SHP77 (cell line): ENCODE measurements around the gene BMP5.
"Not testable (repeated sequence)": the region's sequence is repeated elsewhere in the genome, so short reads cannot be mapped to it uniquely, and the experiment has no call there.

Experiments
- DNase-seq, 2 experiments: peaks; one replicate each; lab custom pipeline; 2025; lab: John Stamatoyannopoulos, UW

BMP5 gene

DNA sequence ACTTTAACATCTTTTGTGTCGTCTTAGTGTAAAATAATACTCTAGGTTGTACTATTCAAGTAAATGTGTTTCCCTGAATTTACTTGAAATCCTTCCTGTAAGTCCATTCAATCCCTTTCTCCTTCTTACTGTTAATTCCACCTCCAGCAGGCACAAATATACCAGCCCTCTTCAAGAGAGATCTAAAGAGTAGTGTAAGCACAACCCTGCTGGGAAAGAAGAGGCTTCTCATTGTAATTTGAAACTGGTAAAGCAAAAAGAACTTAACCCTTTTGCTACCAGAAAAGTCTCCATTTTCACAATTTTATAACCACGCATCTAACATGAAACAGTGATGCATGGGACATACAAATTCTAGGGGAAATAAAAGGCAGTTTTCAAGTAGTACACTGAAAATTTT, at the start of gene BMP5:
TSS of gene BMP5 (minus strand) at position 191 of the 400 bp plus-strand sequence. CDS start 725 bp downstream, outside the sequence.
- DNase-seq: peak; percentile 81 to 82

DNA sequence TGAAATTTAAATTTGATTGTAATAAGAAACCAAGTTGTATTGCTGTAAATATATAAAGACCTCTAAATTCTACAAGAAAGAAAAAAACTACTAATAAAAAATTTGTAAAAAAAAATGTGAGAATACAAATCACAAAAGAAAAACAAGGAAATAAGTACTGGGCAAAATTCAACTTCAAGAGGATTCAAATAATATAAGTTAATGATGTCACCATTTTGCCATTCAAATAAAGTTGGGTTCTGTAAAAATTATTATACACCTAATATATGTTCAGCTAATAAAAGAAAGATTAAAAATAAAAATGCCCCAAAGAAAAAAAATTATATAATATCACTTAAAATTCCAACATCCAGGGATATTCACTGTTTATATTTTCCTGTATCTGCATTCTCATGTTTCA, 47.0 kb upstream of the BMP5 start:
- no peak for DNase-seq

DNA sequence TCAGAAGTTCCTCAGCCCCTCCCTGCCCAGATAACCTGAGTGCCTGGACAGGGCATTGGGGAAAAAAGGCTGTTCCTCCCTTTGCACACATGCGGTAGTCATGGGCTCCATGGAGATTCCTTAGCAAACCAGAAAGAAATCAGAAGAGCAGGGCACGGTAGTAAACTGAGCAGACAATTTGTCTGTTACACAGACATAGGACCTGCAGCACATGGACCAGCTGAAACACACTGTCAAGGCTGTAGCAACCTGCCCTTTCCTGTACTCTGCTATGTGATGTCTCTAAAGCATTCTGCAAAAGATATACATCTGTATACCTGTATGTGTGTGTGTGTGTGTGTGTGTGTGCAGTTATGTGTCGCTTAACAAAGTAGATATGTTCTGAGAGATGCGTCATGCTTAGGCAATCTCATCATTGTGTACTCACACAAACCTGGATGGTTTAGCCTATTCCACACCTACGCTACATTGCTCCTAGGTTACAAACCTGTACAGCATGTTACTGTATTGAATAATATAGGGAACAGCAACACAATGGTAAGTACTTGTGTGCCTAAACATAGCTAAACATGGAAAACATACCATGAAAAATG, 44.4 kb upstream of the BMP5 start:
- DNase-seq: no peak

DNA sequence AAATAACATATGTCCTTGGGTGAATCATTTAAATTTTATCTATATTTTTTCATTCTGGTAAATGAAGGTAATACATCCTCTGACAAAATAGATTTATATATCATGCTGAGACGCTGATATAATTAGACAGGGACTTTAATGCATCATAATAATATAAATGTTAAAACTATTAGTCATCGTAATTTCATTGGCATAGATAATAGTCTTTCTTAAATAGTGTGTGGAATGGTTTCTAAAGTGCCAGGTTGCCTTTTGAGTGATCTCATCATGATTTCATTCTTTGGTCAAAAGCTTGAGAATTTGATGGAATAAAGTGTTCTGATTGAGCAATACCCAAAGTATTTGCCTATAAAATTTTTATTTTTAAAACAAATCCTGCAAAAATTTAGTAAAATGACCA, 43.2 kb upstream of the BMP5 start:
- no peak for DNase-seq

DNA sequence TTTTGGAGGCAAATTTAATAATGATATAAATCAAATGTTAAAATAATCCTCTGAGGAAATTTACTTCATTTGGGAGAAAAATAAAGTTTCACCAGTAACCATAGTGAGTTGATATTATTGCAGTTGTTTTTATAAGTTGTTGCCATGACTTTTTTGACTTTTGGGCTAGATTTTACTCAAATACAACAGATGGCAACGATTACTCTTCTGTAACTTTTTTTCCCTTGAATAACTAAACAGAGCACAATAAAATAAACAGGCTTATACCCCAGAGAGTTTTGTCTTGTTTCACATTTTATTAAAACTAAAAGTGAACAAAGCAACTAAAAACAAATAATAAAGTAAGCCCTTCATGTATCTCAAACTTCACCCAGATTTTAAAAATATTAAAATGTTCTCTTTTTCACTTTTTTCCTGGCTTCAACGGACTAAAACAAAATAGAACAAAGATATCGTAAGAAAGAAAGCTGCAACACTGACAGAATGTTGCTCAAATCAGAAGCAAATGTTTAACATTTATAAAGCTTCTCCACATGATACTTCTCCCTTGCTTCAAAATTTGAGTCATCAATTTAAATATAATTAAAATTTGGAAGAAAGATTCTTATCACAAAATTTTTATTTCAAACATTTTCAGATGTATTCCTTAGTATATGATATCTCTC, 42.5 kb upstream of the BMP5 start:
- no peak for DNase-seq

DNA sequence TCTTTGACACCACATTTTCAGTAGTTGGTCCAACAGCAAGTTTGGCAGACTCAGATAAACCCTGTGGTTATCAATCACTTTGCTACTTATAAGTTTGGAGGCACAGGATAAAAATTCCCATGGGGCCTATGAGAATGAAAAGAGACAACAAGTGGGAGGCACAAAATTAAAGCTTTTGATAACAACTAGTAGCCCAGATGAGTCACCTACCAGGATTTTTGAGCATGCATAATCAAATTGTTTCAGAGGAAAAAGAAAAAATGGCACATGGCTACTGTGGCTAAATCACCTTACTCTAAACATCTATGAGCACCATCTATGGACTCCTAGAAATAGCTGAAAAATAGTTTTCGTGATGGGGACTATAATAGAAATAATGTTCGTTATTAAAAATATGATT, 40.8 kb upstream of the BMP5 start:
- DNase-seq: no peak

DNA sequence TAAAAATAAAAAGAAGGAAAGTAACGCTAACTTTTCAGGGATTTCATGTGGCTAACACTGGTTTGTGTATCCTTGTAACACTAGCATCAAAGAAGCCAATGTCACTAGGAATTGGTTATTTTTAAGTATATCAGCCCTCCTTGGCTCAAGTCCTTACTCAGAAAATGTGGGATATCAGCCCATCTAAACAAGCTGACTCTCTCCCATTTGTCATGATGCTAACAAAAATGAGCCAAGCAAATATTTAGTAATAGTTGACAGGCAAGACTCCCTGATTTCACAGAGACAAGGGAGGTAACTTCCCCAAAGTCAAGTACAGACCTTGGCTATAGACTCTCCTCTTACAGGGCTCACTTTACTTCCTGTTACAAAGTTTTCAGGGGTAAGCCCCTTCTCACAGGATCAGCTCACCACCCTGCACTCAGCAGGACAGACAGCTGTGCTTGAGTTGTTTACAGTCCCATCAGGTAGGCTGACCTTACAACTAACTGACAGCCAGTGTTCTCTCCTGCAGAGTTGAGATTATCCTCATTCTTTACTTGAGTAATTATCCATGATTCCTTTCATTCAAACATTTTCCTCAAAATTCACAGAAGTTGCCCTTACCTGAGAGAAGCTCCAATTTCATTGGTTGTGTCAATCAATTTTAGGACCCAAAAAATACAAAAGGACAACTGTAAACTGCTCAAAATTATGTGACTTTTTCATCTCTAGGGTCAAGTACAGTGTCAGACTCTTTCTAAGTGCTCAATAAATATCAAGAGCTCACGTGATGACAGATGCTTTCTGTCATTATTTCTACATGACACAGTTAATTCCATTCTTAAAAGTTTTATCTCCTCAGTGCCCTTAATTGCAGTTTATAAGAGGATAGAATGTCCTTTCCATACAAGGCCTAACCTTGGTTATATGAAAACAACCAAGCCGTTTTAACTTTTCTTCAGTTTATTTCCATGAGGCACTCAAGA, 38.1 kb upstream of the BMP5 start:
- DNase-seq: no peak

DNA sequence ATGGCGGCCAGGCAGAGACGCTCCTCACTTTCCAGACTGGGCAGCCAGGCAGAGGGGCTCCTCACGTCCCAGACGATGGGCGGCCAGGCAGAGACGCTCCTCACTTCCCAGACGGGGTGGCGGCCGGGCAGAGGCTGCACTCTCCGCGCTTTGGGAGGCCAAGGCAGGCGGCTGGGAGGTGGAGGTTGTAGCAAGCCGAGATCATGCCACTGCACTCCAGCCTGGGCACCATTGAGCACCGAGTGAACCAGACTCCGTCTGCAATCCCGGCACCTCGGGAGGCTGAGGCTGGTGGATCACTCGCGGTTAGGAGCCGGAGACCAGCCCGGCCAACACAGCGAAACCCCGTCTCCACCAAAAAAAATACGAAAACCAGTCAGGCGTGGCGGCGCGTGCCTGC, 35.1 kb upstream of the BMP5 start:
- DNase-seq: not testable (repeated sequence)

DNA sequence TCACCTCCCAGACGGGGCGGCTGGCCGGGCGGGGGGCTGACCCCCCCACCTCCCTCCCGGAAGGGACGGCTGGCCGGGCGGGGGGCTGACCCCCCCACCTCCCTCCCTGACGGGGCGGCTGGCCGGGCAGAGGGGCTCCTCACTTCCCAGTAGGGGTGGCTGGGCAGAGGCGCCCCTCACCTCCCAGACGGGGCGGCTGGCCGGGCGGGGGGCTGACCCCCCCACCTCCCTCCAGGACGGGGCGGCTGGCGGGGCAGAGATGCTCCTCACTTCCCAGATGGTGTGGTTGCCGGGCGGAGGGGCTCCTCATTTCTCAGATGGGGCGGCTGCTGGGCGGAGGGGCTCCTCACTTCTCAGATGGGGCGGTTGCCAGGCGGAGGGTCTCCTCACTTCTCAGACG, 34.5 kb upstream of the BMP5 start:
- DNase-seq: not testable (repeated sequence)

DNA sequence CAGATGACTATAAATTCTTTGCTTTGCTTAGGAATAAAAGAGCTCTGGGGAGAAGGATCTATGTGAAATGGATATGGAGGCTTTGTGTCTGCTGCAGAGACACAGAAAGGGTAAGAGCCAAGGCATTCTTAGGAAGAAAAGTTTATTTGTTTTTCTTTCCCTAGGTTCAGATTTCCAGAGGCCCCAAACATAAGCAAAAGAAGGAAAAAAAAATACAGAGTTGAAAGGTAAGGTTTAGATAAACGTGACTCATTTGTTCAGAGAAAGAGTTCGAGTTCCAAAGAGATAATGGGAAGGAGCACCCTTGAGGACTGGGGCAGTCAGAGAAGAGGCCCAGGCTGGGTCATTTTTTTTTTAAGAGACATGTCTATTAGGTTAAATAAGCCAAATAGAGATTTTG, 27.4 kb upstream of the BMP5 start:
- no peak for DNase-seq

DNA sequence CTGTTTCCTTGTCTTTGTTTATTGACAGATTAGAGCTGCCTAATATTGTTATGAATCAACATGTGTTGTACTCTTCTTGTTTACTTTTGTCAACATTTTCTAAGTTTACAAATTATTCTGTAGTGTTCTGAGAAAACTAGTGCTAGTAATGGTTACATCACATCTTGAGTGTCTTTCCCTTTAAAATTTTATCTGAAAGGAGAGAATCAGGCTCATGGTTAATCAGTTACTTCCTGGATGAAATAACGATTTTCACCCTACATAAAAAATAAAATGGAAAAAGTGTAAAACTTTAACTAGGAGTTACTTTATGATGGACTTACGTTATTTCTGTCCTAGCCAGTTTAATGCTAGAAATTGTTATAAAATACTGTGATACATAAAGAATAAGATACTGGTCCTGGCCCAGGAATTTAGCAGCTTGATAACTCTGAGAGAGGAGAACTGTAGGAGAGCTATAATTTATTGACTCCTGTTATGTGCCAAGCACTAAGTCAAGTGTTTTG, 26.4 kb upstream of the BMP5 start:
- no peak for DNase-seq

DNA sequence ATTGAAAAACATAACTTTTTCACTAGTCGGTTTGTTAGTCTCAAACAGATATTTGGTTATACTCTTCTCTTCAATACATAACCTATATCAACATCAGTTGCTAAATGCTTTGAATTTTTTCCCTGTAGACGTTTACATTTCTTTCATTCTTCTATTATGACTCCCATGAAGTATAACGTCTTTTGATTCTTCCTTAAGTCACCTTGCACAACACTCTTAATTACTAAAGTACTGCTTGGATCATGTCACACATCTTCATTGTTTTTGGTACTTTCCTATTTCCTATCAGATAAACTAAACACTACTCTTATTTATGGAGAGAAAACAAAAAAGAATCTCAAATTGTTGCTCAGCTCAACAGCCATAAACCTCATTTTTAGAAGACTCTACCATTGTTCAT, 23.0 kb upstream of the BMP5 start:
- no peak for DNase-seq

DNA sequence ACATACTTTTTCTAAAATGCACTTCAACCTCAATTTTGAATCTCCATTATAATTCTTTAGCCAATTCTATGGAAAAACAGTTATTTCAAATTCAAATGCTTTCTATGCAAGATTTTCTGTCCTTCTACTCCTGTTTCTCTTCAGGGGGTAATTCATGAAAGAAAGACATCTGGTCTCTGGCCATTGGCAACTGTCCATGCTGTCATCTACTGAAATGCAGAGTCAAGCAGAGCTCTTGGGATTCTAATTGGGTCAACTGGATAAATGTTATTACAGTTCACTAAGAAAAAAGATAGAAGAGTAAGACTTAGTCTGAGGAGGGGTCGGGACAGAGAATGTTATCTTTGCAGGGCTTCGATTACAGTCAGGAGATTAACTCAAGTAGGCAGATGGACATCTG, 22.0 kb upstream of the BMP5 start:
- DNase-seq: no peak

DNA sequence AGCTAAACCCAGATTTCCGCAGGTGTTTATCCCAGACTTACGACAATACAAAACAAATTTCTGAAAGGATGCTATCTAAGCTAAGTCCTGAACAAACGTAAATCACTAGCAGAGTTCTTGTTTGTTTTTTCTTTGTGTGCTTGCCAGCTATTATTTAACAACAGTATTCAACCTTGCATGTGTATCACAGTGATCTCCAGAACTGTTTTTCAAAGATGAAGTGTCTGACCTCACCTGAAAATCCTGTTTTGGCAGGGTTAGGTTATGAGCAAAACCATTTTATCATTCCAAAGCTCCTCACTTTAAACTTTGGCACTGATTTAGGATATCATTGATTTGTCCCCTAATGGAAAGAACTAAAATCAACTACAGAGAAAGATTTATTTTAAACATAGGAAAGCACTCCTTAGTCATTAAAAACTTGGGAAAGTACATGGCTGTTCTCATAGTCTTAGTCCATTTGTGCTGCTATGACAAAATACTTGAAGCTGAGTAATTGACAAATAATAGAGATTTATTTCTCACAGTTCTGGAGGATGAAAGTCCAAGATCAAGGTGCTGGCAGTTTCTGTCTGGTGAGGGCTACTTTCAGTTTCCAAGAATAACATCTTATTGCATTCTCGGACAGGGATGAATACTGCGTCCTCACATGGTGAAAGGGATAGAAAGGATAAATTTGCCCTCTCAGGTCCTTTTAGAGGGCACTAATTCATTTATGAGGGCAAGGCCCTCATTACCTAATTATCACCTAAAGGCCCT, 20.8 kb upstream of the BMP5 start:
- DNase-seq: no peak

DNA sequence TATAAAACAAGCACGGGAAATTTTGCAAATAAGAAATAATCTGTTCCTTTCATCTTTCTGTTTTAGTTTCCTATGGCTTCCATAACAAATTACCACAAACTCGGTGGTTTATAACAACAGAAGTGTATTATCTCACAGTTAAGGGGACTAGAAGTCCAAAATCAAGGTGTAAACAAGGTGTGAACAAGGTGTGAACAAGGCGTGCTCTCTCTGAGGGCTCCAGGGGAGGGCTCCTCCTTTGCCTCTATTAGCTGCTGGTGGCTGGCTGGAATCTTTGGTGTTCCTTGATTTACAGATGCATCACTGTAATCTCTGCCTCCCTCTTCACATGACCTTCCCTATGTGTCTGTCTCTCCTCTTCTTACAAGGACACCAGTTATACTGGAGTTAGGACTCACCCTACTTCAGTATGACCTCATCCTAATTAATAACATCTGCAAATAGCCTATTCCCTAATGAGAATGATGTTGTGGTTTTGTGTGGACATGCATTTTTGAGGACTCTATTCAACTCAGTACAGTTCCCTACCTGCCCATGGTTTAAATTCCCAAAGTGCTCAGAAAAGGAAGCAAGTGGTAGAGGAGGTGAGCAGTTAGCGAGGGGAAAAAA, 17.5 kb upstream of the BMP5 start:
- no peak for DNase-seq

DNA sequence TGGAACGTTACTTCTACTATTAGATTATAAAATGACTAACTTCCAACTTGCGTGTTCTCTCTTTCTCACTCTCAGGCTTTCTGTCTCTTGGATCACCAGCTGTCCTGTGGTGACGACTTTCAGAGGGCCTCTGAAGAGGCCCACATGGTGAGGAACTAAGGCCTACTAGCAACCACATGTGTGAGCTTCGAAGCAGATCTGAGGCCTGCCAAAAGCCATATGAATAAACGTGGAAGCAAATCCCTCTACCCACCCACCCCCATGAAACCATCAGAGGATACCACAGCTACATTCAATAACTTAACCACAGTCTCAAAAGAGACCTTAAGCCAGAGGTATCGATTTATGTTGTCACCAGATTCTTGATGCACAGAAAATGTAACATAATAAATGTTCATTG, 13.5 kb upstream of the BMP5 start:
- DNase-seq: no peak

DNA sequence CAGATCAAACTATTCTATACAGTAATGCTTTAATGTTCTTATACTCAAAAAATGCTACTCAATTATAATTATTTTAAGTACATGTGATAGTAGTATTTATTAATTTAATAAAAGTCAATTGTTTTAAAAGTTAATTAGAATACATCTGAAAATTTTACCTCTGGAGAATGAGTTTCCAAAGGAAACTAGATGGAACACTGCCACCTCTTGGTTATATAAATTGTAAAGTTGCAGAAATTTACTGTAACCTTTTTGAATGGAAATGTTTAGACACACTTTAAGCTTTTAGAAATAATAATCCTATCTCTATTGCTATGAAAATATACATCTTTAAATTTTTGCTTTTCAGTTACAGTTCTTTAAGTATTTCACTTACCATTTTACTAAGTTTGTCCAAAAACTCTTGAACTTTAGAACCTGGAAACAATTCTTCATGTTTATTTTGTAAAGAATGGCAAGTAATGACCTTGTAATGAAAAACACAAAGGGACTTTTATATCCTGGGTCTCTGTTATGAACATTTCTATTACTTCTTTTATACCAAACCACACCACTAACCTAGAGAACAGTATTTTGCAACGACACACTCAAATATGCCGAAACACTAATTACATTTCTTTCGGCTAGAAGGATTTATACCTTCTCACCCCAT, 10.9 kb upstream of the BMP5 start:
- DNase-seq: peak in 1 of 2 experiments; percentile 3

DNA sequence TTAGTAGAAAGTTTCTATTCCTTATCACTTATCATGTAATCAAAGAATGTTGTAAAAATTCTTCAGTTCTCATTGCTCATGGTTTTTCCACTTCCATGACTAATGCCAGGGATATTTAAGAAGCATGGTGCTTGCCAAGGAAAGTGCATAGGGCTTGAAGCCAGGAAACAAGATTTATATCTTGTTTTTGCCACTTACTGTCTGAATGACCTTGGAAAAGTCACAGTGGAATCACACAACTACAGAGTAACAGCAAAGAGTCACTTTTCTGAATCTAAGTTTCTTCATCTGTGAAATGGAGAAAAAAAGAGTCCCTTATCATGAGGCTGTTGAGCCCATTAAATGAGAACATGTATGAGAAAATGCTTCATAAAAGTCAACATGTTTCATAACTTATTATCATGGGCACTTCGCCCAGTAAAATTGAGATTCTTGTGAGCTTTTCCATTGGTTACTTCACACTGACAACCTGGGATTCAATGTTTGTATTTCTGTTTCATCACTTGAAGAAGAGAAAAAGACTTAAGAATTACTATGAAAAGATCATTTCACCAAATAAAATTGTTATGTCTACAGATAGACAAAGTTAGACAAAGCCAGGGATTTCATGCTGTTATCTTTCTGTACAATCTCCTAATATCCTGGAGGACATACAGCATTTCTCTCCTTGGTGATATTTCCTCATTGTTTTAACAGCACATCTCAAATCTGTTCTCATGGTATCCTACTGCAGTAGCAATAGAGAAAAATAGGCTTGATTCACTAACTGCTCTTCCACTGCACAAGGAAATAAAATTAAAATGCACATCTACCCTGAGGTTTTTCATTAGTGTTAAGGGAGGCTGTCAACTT, 7.6 kb upstream of the BMP5 start:
- DNase-seq: no peak

DNA sequence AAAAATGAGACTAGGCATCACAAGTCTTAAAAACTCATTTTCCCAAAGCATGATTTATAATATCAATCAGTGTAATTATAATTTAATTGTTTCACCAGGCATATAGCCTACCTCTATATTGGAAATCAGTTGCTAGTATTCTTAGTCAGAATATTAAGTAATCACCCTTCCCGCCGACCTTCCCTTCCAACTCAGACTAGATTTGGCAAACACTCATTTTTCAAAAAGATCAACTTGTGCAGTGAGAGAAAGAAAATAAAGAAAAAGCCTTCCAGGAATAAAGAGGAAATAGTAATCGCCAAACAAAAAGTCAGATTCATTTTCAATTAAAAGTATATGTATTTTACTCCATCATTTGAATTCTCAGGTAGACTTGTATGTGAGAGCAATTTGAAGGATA, 1.9 kb upstream of the BMP5 start:
- DNase-seq: no peak

DNA sequence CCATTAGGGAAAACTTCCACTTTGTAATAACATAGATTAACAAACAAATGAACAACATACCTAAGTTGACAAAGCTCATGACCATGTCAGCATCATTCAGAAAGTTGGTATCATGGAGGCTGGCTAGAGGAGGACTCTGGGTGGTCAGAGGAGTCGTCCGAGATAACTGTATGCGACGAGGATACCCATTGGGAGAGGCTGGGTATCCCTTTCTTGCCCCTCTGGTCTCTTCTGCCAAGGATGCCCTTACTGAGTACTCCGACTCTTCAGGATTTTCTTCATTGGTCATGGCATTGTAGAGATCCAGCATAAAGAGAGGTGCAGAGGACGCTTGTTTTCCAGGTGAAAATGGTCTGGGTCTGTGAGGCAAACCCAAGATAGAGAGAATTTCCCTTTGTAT, 1.1 kb downstream of the BMP5 start:
- peak; percentile 32 to 34 for DNase-seq
